PFSK-1 (cell line): ENCODE results near the gene LCN15.

Experiments
- FOXP2 ChIP-seq: optimal IDR thresholded peaks from 2 replicates; pipeline ENCODE3; 2011; ENCODE audit warnings: borderline replicate concordance, control low read depth, inconsistent platforms; ENCODE audit not compliant: insufficient read depth; ENCODE audit errors: extremely low read length, extremely low read depth
- POLR2AphosphoS5 ChIP-seq: IDR thresholded peaks from 2 replicates; pipeline ENCODE4 v1.6.1; 2012; ENCODE audit warnings: low read depth, mild to moderate bottlenecking, control low read depth, low read length, moderate library complexity
- SIN3A ChIP-seq: IDR thresholded peaks from 2 replicates; pipeline ENCODE4 v1.6.1; 2012; ENCODE audit warnings: mild to moderate bottlenecking, low read length, moderate library complexity, borderline replicate concordance; ENCODE audit not compliant: insufficient read depth
- TAF1 ChIP-seq: IDR thresholded peaks from 2 replicates; pipeline ENCODE4 v1.6.1; 2012; ENCODE audit warnings: low read length, control low read depth, borderline replicate concordance; ENCODE audit not compliant: insufficient read depth
- TF ChIP-seq, protein P1 (sequence below), 2 experiments: IDR thresholded peaks; 2 replicates each; pipeline versions ENCODE4 v1.6.1 to v1.8.0; 2011 to 2012; ENCODE audit warnings: low read depth in 2 of 2, low read length in 2 of 2, control low read depth in 1 of 2, inconsistent platforms in 1 of 2, mild to moderate bottlenecking in 1 of 2, moderate library complexity in 1 of 2; ENCODE audit not compliant: insufficient read depth in 1 of 2

The LCN15 gene

DNA sequence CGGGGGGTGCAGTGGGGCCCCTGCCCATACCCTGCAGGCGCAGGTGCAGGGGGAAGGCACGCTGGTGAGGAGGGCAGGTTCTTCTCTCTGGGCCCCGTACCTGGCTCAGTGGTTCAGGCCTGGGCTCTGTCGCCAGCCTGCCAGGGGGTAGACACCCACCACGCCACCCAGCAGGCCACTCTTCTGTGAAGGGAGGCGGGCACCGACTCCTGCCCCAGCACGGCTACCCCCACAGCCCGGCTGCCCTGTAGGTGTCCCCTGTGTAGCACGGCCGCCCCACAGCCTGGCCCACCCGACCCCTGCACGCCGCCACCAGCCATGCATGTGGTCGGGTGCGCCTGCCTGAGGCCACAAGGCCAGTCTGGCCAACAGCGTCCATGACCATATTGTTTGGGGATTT, 17.7 kb downstream of the LCN15 start:
- no peak for TF ChIP-seq TAF1
- no peak for TF ChIP-seq FOXP2
- no peak for TF ChIP-seq POLR2AphosphoS5
- TF ChIP-seq SIN3A, result no peak
- TF ChIP-seq, protein P1, sequence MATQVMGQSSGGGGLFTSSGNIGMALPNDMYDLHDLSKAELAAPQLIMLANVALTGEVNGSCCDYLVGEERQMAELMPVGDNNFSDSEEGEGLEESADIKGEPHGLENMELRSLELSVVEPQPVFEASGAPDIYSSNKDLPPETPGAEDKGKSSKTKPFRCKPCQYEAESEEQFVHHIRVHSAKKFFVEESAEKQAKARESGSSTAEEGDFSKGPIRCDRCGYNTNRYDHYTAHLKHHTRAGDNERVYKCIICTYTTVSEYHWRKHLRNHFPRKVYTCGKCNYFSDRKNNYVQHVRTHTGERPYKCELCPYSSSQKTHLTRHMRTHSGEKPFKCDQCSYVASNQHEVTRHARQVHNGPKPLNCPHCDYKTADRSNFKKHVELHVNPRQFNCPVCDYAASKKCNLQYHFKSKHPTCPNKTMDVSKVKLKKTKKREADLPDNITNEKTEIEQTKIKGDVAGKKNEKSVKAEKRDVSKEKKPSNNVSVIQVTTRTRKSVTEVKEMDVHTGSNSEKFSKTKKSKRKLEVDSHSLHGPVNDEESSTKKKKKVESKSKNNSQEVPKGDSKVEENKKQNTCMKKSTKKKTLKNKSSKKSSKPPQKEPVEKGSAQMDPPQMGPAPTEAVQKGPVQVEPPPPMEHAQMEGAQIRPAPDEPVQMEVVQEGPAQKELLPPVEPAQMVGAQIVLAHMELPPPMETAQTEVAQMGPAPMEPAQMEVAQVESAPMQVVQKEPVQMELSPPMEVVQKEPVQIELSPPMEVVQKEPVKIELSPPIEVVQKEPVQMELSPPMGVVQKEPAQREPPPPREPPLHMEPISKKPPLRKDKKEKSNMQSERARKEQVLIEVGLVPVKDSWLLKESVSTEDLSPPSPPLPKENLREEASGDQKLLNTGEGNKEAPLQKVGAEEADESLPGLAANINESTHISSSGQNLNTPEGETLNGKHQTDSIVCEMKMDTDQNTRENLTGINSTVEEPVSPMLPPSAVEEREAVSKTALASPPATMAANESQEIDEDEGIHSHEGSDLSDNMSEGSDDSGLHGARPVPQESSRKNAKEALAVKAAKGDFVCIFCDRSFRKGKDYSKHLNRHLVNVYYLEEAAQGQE (IDR thresholded peaks at IDR 0.05; ENCODE audit: insufficient read depth in 1 of 2, low read depth in 2 of 2, low read length in 2 of 2), result no peak

DNA sequence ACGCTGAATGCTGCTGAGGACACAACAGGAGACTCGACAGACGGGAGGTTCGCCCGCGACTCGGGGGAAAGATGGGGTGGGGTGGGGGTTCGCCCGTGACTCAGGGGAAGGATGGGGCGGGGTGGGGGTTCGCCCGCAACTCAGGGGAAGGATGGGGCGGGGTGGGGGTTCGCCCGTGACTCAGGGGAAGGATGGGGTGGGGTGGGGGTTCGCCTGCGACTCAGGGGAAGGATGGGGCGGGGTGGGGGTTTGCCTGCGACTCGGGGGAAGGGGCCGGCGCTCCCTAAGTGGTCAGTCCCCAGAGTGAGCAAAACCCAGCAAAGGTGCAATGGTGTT, 18.2 kb downstream of the LCN15 start:
- TF ChIP-seq POLR2AphosphoS5 (no peak), SIN3A (no peak), FOXP2 (no peak), TAF1 (no peak)
- TF ChIP-seq, protein P1 (IDR thresholded peaks at IDR 0.05; ENCODE audit: insufficient read depth in 1 of 2, low read depth in 2 of 2, low read length in 2 of 2), result no peak

DNA sequence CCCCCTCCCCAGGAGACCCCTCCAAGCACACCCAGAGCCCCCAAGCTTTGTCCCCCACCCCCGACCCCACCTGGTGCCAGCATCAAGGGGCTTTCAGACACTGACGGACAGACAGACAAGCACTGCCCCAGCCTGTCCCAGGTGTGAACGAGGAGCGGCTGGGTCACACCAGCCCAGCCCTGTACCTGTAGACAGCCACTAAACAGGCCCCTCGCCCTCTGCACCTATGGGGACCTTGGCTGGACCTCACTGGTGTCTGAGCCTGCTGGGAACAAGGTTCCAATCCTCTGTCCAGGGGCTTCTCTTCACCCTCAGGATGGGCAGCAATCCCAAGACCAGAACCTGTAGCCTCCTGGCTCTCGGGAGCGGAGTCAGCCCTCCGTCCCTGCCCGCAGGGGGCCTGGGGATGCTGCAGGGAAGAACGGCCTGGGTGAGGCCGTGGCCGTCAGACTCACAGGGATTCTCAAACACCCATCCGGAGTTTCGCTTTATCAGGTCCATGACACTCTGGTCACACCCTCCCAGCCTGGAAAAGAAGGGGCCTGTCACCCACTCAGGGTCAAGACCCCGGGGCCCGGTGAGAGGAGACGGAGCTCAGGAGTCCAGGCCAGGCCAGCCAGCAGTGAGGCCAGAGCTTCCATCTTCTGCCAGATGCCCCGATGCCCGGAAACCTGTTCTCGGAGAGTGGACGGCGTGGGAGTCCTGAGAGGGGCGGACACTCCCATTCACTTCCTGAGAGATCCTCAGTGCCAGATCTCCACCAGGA, 18.7 kb downstream of the LCN15 start:
- TF ChIP-seq TAF1 (no peak), SIN3A (no peak), FOXP2 (no peak), POLR2AphosphoS5 (no peak)
- TF ChIP-seq, protein P1 (IDR thresholded peaks at IDR 0.05; ENCODE audit: insufficient read depth in 1 of 2, low read depth in 2 of 2, low read length in 2 of 2), result no peak

DNA sequence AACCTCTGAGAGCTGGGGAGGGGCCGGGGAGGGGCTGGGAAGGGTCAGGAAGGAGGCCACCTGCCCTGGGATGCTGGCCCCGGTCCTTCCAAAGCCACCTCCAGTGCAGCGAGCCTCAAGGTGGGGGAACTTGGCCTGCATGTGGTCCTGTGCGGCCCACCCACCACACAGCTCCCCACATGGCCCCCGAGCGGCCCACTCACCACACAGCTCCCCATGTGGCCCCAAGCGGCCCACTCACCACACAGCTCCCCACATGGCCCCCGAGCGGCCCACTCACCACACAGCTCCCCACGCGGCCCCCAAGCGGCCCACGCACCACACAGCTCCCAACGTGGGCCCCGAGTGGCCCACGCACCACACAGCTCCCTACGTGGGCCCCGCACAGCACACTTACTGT, 19.5 kb downstream of the LCN15 start:
- TF ChIP-seq FOXP2 (no peak), TAF1 (no peak), POLR2AphosphoS5 (no peak), SIN3A (no peak)
- TF ChIP-seq, protein P1 (IDR thresholded peaks at IDR 0.05; ENCODE audit: insufficient read depth in 1 of 2, low read depth in 2 of 2, low read length in 2 of 2), result no peak
